ENCODE results near the gene TEAD1. TPM values are rescaled to one million over a fixed set of nuclear protein-coding genes. Genes with fewer than 3 reads are reported as not detected.

Gene TEAD1
- total RNA-seq, 1 donor from 2014 or later = 154 TPM

GRCh38 chr11:12684315-12684714 lies 10.1 kb downstream of the TEAD1 start:
- Mint-ChIP-seq H3K27me3 (ENCODE audit: unreplicated experiment) (no peaks in the 10 kb centered on the region), H3K27ac (ENCODE audit: unreplicated experiment) (peak overlapping the region; percentile 87)

DNA sequence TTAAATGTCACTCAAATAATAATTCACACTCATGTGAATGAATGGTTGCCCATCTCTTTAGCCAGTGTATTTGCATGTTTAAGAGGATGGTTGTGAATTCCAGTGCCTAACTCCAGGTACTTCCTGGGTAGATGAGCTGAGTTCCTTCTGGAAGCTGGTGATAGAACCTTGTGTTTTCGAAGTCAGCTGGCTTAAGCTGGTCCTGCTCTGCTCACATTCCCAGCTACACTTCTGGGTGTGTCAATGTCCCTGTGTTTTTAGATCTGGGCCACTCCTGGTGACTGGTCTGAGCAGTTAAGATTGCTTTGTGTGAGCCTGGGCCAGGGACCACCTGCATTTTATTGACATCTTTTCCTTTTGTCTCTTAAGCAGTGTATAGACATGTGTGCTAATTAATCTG lies 10.6 kb downstream of the TEAD1 start:
- no peak overlapping the region for H3K4me3 Mint-ChIP-seq (ENCODE audit: unreplicated experiment)
- no peaks in the 10 kb centered on the region for H3K27me3 Mint-ChIP-seq (ENCODE audit: unreplicated experiment)
- H3K4me1 Mint-ChIP-seq (ENCODE audit: unreplicated experiment) = peaks cover 98% of the 10 kb centered on the region
- H3K27ac Mint-ChIP-seq (ENCODE audit: unreplicated experiment) = peak overlapping the region; percentile 87
- peaks cover 6% of the 10 kb centered on the region for H3K36me3 Mint-ChIP-seq (ENCODE audit: unreplicated experiment)
- no peaks in the 10 kb centered on the region for H3K9me3 Mint-ChIP-seq (ENCODE audit: unreplicated experiment)
- TF ChIP-seq CTCF (IDR thresholded peaks at IDR 0.05) = no peak
- no peak for DNase-seq (ENCODE audit: extremely low spot score, unreplicated experiment)

More at GRCh38 chr11:12684315-12684714, 10.1 kb downstream of the TEAD1 start:
- H3K36me3 Mint-ChIP-seq (ENCODE audit: unreplicated experiment) = peaks cover 6% of the 10 kb centered on the region
- H3K4me1 Mint-ChIP-seq (ENCODE audit: unreplicated experiment) = peaks cover 99% of the 10 kb centered on the region
- TF ChIP-seq CTCF (IDR thresholded peaks at IDR 0.05) = no peak
- DNase-seq (ENCODE audit: extremely low spot score, unreplicated experiment) = no peak
- H3K4me3 Mint-ChIP-seq (ENCODE audit: unreplicated experiment) = no peak overlapping the region
- H3K9me3 Mint-ChIP-seq (ENCODE audit: unreplicated experiment) = no peaks in the 10 kb centered on the region

- Mint-ChIP-seq H3K36me3 (ENCODE audit: unreplicated experiment) (peaks cover 6% of the 10 kb centered on the region), H3K4me3 (ENCODE audit: unreplicated experiment) (no peak overlapping the region), H3K9me3 (ENCODE audit: unreplicated experiment) (no peaks in the 10 kb centered on the region), H3K27ac (ENCODE audit: unreplicated experiment) (peak overlapping the region; percentile 87), H3K4me1 (ENCODE audit: unreplicated experiment) (peaks cover 95% of the 10 kb centered on the region), H3K27me3 (ENCODE audit: unreplicated experiment) (no peaks in the 10 kb centered on the region)
- no peak for DNase-seq (ENCODE audit: extremely low spot score, unreplicated experiment)
- TF ChIP-seq CTCF (IDR thresholded peaks at IDR 0.05) = no peak
Observed at GRCh38 chr11:12685229-12685628, 11.0 kb downstream of the TEAD1 start.

DNA sequence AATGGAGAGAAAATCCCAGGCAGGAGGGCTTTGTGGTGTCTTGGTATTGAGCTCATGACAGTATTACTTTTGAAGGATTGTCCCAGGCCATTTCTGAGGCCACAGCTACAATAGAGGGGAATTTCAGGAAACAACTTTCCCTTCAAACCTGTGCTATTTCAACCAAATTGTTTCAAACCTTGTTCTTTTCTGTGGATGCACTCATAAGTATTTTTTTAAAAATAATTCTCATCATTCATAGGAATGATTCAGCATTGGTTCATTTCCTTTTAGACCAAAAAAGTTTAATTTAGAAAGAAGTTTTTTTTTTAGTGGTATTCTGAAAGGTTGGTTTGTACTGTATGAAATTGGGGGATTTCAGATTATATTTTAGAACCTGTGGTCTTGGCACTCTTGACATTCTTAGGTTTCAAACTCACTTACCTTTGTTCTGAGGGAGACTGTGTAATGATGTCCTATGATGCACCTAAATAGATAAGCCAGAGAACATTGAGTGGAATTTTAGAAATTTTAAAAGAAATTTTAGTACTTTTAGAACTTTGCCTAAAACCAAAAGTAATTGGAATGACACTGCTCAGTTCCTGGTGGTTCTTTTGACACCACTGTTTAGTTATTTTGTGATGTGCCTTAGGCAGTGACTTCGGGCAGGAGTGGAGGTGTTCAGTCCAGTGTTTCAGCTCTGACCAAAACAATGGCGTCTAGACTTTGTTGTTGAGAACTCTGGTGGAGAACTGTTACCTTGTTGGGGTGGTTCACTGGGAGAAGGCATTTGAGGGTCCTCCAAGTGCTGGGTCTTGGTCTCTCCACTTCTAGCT lies 12.2 kb downstream of the TEAD1 start:
- Mint-ChIP-seq H3K4me3 (ENCODE audit: unreplicated experiment) (no peak overlapping the region), H3K4me1 (ENCODE audit: unreplicated experiment) (peaks cover 91% of the 10 kb centered on the region), H3K9me3 (ENCODE audit: unreplicated experiment) (no peaks in the 10 kb centered on the region), H3K36me3 (ENCODE audit: unreplicated experiment) (peaks cover 6% of the 10 kb centered on the region), H3K27me3 (ENCODE audit: unreplicated experiment) (no peaks in the 10 kb centered on the region), H3K27ac (ENCODE audit: unreplicated experiment) (peak overlapping the region; percentile 87)
- no peak for DNase-seq (ENCODE audit: extremely low spot score, unreplicated experiment)
- TF ChIP-seq CTCF (IDR thresholded peaks at IDR 0.05) = no peak

- H3K36me3 Mint-ChIP-seq (ENCODE audit: unreplicated experiment) = peaks cover 4% of the 10 kb centered on the region
- no peaks in the 10 kb centered on the region for H3K27me3 Mint-ChIP-seq (ENCODE audit: unreplicated experiment)
- H3K9me3 Mint-ChIP-seq (ENCODE audit: unreplicated experiment) = no peaks in the 10 kb centered on the region
- peak overlapping the region; percentile 87 for H3K27ac Mint-ChIP-seq (ENCODE audit: unreplicated experiment)
- no peak overlapping the region for H3K4me3 Mint-ChIP-seq (ENCODE audit: unreplicated experiment)
- TF ChIP-seq CTCF (IDR thresholded peaks at IDR 0.05) = no peak
- DNase-seq (ENCODE audit: extremely low spot score, unreplicated experiment) = no peak
- H3K4me1 Mint-ChIP-seq (ENCODE audit: unreplicated experiment) = peaks cover 91% of the 10 kb centered on the region
Observed at GRCh38 chr11:12687216-12687623, 13.0 kb downstream of the TEAD1 start.
